ENCODE data around the gene UBXN10.

UBXN10 gene

GRCh38 chr1:20152599-20152930 is 33.3 kb upstream of the UBXN10 start:
- DNase-seq, result no peak

DNA sequence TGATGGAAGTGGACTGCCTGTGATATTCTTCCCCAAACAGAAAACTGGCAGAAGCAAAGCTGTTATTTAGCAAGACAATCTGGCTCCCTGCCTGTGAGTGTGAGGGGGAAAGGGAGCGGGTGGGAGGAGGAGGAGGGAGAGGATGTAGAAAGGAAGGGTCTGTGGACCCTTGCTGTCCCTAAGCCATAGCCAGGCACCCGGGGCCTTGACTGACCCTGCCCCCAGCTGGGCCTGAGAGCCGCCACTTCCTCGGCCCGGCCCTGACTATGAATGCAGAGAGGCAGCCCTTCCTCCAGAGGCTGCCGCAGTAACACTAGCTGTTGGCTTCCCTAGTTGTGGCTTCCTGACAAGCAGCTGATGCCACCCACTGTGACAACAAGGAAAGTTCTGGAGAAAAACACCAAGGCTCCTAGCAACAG is 32.9 kb upstream of the UBXN10 start:
- no peak for DNase-seq

- DNase-seq, result no peak
These were observed 31.5 kb upstream of the UBXN10 start for GRCh38 chr1:20154301-20154831.

GRCh38 chr1:20158358-20159070 is 27.4 kb upstream of the UBXN10 start:
- DNase-seq, result peak; percentile 87

DNA sequence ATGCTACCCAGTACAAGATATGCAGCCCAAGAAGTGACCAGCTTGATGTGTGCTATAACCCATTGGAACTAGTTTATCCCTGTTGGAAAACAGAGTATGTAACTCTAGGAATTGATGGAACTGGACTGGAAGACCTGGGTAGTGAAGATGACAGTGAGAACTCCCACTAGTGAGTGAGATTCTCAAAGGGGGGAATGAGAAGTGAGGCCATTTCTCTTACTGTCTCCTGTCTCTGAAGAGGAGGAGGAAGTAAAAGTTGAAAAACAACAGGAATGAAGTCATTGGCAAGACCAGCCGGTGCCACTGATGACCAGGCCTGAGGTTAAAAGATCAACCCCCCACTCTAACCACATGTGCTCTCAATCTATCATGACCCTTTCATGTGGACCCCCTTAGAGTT is 25.9 kb upstream of the UBXN10 start:
- DNase-seq, result no peak

GRCh38 chr1:20164694-20165202 is 21.1 kb upstream of the UBXN10 start:
- DNase-seq, result no peak

DNA sequence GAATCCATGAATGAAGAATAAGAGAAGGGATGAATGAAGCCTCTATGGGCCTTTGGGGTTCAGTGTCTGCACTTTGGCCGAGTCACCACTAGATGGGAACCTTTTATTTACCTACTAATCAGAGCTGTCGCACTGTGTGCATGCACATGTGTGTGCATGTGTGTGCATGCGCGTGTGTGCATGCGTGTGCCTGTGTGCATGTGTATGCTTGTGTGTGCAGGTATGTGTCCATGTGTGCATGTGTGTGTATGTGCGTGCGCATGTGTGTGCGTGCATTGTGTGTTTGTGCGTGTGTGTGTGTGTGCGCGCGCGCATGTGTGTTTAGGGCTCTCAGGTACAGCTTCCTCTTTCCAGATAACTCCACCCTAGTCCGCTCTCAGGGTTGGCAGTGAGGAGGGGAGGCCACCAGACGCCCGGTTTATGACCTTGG is 20.4 kb upstream of the UBXN10 start:
- DNase-seq, result no peak

DNA sequence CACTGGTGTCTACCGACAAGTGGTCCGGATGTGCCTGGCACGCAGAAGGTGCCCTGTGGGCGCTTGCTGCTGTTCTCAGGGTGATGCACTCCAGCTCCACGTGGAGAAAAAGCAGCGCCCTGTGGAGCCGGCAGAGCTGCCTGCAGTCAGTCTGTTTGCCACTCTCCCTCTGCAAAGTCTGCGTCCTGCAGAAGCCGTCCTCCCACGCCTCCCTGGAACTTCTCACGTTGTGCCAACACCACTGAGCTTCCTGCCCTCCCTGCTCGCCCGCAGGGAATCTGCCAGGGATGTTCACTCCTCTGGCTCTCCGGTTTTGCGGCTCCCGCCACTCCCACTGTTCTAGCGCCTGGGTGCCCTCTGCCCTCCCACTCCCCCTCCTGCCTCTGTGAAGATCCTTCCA is 19.8 kb upstream of the UBXN10 start:
- DNase-seq, result no peak

- DNase-seq, result no peak
These were observed 18.8 kb upstream of the UBXN10 start for GRCh38 chr1:20167126-20167525.

GRCh38 chr1:20168564-20169491 is 17.1 kb upstream of the UBXN10 start:
- no peak for DNase-seq

- no peak for DNase-seq
These were observed 16.0 kb upstream of the UBXN10 start for GRCh38 chr1:20169932-20170331.

- DNase-seq, result no peak
These were observed 13.8 kb upstream of the UBXN10 start for GRCh38 chr1:20172033-20172590.

DNA sequence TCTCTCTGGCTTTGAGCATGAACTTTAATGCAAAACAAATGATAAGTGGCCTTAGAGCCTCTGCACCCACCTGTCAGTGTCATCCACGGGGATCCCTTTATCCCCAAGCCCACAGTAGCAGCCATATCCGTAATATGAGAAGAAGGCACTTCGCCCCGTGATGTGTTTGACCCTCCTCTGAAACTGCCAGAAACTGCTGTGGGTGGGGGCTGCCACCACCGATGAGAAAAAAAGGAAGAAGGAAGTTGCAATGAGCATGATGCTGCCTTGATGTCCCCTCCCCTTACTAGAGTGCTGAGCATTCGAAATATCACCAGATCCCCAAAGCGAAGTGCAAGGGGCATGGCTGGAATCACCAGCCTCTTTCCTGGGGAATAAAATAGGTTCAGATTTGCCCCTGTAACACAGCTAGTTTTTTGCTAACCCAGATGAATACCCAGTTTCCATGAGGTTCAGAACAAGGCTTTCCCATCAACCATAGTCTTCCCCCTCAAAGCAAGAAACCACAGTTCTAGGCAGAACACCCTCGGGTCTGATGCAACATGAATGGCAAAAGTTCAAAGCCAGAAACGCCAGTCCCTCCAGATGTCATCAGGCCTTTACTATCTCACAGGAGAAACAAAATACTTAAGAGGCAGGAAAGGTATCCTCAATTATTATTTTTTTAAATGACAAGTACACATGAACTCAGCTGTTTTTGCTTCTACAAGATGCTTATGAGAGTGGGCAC is 10.8 kb upstream of the UBXN10 start:
- no peak for DNase-seq

DNA sequence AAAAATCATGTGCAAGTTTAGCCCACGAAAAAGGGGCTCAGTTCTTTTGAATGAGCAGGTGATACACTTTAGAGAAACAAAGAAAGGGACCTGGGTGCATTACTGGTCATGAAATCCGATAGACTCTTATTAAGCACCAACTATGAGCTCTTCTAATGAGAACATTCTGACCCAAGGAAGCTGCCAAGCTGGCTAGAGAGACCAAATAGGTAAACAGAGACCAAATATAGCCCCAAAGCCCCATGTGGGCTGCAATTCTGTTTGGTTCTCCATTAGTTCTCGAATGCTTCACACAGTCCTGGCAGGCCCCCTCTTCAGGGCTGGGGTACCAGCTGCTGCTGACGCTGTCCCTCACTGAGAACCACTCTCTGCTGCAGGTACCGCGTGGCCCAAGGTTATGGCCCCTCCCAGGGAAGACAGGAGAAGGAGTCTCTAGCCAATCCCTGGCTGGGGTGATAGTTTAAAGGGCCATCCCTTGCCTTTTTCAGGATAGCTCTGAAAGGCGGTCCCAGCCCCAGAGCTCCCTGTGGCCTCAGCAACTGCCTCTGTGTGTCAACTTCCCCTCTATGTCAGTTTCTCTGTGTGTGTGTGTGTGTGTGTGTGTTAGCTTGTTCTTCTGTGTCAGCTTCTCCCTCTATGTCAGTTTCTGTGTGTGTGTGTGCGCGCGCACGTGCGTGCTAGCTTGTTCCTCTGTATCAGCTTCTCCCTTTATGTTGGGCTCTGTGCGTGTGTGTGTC is 7.1 kb upstream of the UBXN10 start:
- no peak for DNase-seq

DNA sequence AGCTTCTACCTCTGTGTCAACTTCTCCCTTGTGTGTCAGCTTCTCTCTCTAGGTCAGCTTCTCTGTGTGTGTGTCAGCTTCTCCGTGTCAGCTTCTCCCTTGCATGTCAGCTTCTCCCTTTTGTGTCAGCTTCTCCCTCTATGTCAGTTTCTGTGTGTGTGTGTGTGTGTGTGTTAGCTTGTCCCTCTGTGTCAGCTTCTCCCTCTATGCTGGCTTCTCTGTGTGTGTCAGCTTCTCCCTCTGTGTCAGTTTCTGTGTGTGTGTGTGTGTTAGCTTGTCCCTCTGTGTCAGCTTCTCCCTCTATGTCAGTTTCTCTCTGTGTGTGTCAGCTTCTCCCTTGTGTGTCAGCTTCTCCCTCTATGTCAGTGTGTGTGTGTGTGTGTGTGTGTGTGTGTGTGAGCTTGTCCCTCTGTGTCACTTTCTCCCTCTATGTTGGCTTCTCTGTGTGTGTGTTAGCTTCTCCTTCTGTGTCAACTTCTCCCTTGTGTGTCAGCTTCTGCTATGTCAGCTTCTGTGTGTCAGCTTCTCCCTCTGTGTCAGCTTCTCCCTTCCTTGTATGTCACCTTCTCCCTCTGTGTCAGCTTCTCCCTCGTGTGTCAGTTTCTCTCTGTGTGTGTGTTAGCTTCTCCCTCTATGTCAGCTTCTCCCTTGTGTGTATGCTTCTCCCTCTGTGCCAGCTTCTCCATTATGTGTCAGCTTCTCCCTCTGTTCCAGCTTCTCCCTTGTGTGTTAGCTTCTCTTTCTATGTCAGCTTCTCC is 6.3 kb upstream of the UBXN10 start:
- DNase-seq, result no peak

DNA sequence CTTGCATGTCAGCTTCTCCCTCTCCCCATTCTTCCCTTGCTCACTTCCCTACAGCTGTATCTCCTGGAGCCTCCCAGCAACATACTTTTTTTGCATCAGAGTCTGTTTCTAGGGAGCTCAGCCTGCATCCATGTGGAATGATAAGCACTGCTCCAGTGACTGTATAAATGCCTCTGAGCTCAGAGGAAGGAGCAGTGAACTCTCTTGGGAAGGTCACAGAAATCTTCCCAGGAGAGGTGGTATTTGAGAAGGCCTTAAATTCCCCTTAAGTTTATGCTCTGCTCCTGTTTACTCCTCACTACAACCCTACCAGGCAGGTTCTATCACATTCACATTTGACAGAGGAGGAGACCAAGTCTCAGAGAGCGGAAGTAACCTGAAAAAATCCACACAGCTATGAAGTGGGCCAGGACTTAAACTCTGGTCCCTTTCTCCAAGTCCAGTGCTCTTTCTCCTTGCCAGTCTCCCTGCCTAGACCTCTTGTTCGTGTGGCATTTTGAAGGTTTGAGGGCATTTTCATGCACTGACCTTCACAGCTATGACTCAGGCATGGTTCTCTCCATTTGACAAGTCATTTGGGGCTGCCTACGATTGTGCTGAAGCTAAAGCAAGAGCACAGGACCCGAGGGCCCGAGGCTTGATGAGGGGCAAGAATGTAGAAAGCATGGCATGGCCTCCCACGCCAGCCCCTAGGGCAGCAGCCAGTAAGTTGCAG is 5.6 kb upstream of the UBXN10 start:
- no peak for DNase-seq

DNA sequence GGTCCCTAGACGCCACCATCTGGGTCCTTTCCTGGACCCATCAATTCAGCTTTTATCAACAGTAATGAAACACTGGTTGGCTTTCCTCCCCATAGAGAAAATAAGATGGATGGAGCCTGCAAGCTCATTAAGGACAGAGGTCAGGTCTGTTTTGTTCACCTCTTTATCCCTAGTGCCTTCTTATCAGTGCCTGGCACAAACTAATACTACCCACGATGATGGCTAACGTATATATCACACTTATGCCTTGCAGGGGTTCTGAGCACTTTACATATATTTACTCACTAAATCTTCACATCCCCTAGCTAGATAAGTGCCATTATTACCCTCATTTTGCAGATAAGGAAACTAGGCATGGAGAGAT is 5.1 kb upstream of the UBXN10 start:
- no peak for DNase-seq

GRCh38 chr1:20182415-20182814 is 3.5 kb upstream of the UBXN10 start:
- no peak for DNase-seq

DNA sequence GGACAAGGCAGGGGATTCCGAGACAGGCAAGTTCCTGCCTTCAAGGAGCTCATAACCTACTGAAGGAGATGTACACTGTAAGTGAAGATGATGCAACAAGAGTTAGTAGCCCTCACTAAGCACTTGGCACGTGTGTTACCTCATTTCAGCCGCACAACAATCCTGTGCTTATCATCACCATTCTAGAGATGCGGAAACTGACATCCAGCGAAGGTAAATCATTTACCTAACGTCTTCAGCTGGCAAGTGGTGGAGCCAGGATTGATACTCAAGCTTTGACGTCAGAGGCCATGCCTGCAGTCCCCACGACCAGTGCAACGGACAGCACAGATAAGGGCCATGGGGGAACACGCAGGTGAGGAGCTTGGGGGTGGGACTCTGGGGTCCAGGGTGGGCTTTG is 2.9 kb upstream of the UBXN10 start:
- no peak for DNase-seq

GRCh38 chr1:20183616-20184271 is 2.2 kb upstream of the UBXN10 start:
- no peak for DNase-seq

All from NCI-H510A (cell line).